NCI-H187 (cell line): ENCODE data around the gene RHBDF2.
A peak's percentile ranks its signal among the peaks of the same experiment; 100 is the strongest.

Source experiments
- DNase-seq, 2 experiments: peaks; one replicate each; lab custom pipeline; 2025; lab: John Stamatoyannopoulos, UW

RHBDF2 gene

GRCh38 chr17:76500747-76501017 is 541 bp downstream of the RHBDF2 start:
- DNase-seq: no peak

GRCh38 chr17:76500074-76500746 is 1.0 kb downstream of the RHBDF2 start:
- DNase-seq: no peak

- no peak for DNase-seq
Measured at GRCh38 chr17:76499267-76499667, 2.0 kb downstream of the RHBDF2 start.

- no peak for DNase-seq
Measured at GRCh38 chr17:76498876-76499251, 2.4 kb downstream of the RHBDF2 start.

GRCh38 chr17:76497979-76498875 is 3.0 kb downstream of the RHBDF2 start:
- DNase-seq: peak in 1 of 2 experiments; percentile 51

- DNase-seq: no peak
Measured at GRCh38 chr17:76497699-76497978, 3.6 kb downstream of the RHBDF2 start.

GRCh38 chr17:76496464-76496863 is 4.8 kb downstream of the RHBDF2 start:
- DNase-seq: no peak

- no peak for DNase-seq
Measured at GRCh38 chr17:76495663-76496400, 5.4 kb downstream of the RHBDF2 start.

GRCh38 chr17:76493505-76494167 is 7.6 kb downstream of the RHBDF2 start:
- DNase-seq: no peak

- no peak for DNase-seq
Measured at GRCh38 chr17:76492989-76493501, 8.2 kb downstream of the RHBDF2 start.

GRCh38 chr17:76492123-76492988 is 8.9 kb downstream of the RHBDF2 start:
- DNase-seq: peak in 1 of 2 experiments; percentile 16

- no peak for DNase-seq
Measured at GRCh38 chr17:76491271-76492122, 9.7 kb downstream of the RHBDF2 start.

- DNase-seq: no peak
Measured at GRCh38 chr17:76490112-76490710, 11.0 kb downstream of the RHBDF2 start.

GRCh38 chr17:76487451-76488192 is 13.6 kb downstream of the RHBDF2 start:
- DNase-seq: no peak

- DNase-seq: no peak
Measured at GRCh38 chr17:76485569-76485968, 15.7 kb downstream of the RHBDF2 start.

- DNase-seq: no peak
Measured at GRCh38 chr17:76484228-76484725, 16.9 kb downstream of the RHBDF2 start.

- no peak for DNase-seq
Measured at GRCh38 chr17:76481071-76481655, 20.1 kb downstream of the RHBDF2 start.

GRCh38 chr17:76480632-76481031 is 20.6 kb downstream of the RHBDF2 start:
- no peak for DNase-seq
